Activated CD8-positive, alpha-beta T cell treated with anti-CD3 and anti-CD28 coated beads for 36 hours (primary cell): ENCODE measurements around the gene XPNPEP2. TPM values are rescaled to one million over a fixed set of nuclear protein-coding genes. Genes with fewer than 3 reads are reported as not detected.

Experiments used
- ATAC-seq: fragments of 200-7000 bp; cut with Tn5 transposase; one replicate; pipeline ENCODE4 v1.10.0; 2021; ENCODE audit warnings: mild to moderate bottlenecking, moderate library complexity
- CTCF ChIA-PET: fragments of 350-600 bp; sonication (Branson Sonifier 250); formaldehyde crosslinking; loops from one replicate; lab custom pipeline; 2021; ENCODE audit warnings: antibody characterized with exemption; lab: Charles Lee
- POLR2A ChIA-PET: fragments of 350-600 bp; sonication (Branson Sonifier 250); formaldehyde crosslinking; loops from one replicate; lab custom pipeline; 2021; ENCODE audit warnings: antibody characterized with exemption; lab: Charles Lee
- DNase-seq: peaks from one replicate; pipeline ENCODE4 v3.0.0-alpha.2; 2020
- H3K27ac Mint-ChIP-seq: one replicate; pipeline ENCODE4 v1.8.0; 2021; ENCODE audit warnings: mild to moderate bottlenecking, mixed read lengths
- H3K27me3 Mint-ChIP-seq: one replicate; pipeline ENCODE4 v1.8.0; 2021; ENCODE audit warnings: mixed read lengths
- H3K36me3 Mint-ChIP-seq: one replicate; pipeline ENCODE4 v1.8.0; 2021; ENCODE audit warnings: low read depth, mixed read lengths
- H3K4me1 Mint-ChIP-seq: one replicate; pipeline ENCODE4 v1.8.0; 2021; ENCODE audit warnings: low read depth, mixed read lengths
- H3K4me3 Mint-ChIP-seq: one replicate; pipeline ENCODE4 v1.8.0; 2021; ENCODE audit warnings: mild to moderate bottlenecking, moderate library complexity, mixed read lengths
- H3K9me3 Mint-ChIP-seq: one replicate; pipeline ENCODE4 v1.8.0; 2021; ENCODE audit warnings: mixed read lengths
- CTCF ChIP-seq: fragments of 200-600 bp; IDR thresholded peaks from one replicate; pipeline ENCODE4 v1.8.0; 2022; ENCODE audit warnings: antibody characterized with exemption, mild to moderate bottlenecking
- intact Hi-C: fragments of 100-400 bp; cut with micrococcal nuclease; formaldehyde crosslinking; loops from one replicate; pipeline ENCODE4 v1.10.0; 2022
- total RNA-seq, 2 experiments: library from RNA; stranded (reverse); gene quantifications; one replicate each; pipeline ENCODE4 v1.2.3, GENCODE V29; 2021

The XPNPEP2 gene
- total RNA-seq, 2 experiments from 2014 or later, result 0.16 to 0.38 TPM

DNA sequence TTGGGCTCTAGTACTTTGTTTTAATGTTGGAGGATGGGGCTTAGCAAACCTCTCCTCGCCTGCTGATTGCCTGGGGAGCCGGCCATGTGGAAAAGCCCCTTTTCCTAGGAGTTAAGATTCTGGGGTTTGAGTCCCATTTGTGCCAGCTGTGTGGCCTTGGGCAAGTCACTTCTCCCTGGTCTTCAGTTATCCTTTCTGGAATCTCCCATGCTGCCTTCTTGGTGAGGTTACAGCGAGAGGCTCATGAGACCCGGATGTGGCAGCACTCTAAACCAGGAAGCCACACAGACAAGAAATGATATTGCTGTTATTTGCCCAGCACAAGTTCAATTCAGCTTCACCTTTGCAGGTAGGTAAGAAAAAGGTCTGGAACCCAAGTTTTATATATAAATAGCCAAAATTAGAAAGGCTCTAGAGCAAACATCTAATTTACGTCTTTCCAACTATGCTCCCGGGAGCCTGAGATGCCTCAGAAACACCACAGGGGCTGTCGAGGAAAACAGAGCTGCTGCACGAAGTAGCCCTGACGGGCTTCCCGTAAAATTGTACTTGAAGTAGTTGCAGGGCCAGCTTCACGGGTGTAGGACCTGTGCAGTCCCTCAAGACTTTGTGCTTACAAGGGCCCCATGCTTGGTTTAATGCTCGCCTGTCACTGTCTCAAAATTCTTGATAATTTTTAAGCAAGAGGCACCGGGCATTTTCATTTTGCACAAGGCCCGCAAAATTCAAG is 32.7 kb downstream of the XPNPEP2 start:
- peaks cover 70% of the 10 kb centered on the region for H3K4me1 Mint-ChIP-seq
- CTCF ChIA-PET, result interaction anchor here (1.5 to 2.0 kb wide), 3 partner anchors 9 to 46 kb away, joined by 3 to 6 read pairs (median 5); no protein-coding TSS in a partner anchor

DNA sequence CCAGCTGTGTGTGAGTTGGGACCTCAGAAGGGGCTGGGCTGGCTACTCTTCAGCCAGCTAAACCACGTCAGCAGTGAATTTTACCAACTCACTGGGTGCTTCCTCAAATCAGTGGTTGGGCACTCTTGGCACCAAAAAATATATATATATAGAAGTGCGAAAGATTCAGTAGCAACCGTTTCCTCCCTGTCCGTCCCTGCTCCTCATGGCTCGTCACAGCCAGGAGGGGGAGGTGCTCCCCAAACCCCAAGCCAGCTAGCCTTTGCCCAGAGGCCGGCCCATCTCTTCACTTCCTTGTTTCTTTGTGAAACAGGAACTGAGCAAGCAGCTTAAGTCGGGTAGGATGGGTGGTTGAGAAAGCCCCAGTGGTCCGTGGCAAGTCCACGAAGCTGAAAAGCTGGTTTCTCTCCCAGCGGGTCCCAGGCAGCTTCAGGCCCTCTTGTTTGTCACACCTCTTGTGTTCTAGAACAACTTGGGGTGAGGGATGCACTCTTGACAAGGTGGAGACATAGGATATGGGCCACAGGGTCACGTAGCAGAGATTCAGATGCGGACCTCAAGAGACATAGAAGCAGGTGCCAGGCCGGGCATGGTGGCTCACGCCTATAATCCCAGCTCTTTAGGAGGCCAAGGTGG is 34.1 kb downstream of the XPNPEP2 start:
- ATAC-seq (peak; percentile 26), DNase-seq (peak; percentile 64)
- no peaks in the 10 kb centered on the region for H3K27me3 Mint-ChIP-seq
- intact Hi-C loops, result no loop called here
- no peak for TF ChIP-seq CTCF
- H3K9me3 Mint-ChIP-seq, result no peaks in the 10 kb centered on the region
- peak overlapping the region; percentile 58 for H3K4me3 Mint-ChIP-seq
- ChIA-PET POLR2A (interaction anchor here (1.3 to 7.0 kb wide), 3 partner anchors 9 to 26 kb away, joined by 5 to 56 read pairs (median 16); partner anchors contain the start of gene SASH3), CTCF (interaction anchor here (1.1 to 2.0 kb wide), 5 partner anchors 10 to 47 kb away, joined by 3 to 6 read pairs (median 3); no protein-coding TSS in a partner anchor)
- peak overlapping the region; percentile 93 for H3K27ac Mint-ChIP-seq
- peaks cover 70% of the 10 kb centered on the region for H3K4me1 Mint-ChIP-seq
- H3K36me3 Mint-ChIP-seq, result peaks cover 5% of the 10 kb centered on the region

More for the DNA sequence above, 32.7 kb downstream of the XPNPEP2 start:
- DNase-seq (peak; percentile 63), ATAC-seq (no peak)
- Mint-ChIP-seq H3K4me3 (peak overlapping the region; percentile 45), H3K27ac (peak overlapping the region; percentile 93), H3K9me3 (no peaks in the 10 kb centered on the region), H3K27me3 (no peaks in the 10 kb centered on the region), H3K36me3 (peaks cover 5% of the 10 kb centered on the region)
- intact Hi-C loops, result no loop called here
- no peak for TF ChIP-seq CTCF
- POLR2A ChIA-PET, result interaction anchor here (0.6 to 7.0 kb wide), 4 partner anchors 10 to 15 kb away, joined by 3 to 56 read pairs (median 20); partner anchors contain the start of gene SASH3

DNA sequence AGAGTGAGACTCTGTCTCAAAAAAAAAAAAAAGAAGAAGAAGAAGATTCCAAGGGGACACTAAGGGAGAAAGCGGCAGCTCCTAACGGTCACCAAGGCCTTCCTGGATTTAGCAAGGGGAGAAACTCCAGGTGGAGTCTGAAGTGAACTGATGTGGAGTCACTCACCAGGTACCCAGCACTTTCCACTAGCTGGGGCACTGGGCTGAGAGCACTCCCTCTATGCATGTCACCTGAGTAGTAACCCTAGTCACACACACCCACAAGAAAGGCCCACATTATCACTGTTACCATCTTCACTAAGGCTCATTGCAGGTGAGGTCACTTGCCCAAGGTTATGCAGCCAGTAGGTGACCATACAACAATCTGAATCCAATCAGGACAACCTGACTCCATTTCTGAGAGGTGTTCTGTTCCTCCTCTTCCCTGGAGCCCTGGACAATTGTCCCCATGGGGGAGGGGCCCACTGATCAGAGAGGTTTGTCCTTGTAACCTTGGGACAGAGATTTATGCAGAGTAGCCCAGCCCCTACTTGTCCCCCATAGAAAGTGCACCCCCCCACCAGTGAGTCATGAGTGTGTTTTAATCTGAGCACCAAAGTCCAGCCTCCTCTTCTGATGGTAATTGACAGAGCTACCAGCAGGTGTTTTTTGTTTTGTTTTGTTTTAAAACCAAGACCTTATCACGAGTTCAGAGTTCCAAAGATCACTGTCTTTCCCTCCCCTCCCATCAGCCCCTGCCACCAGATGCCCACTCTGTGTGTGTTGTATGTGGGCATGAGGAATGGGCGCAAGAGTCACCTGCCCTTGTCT is 35.1 kb downstream of the XPNPEP2 start:
- intact Hi-C loops, result no loop called here
- TF ChIP-seq CTCF, result no peak
- H3K4me3 Mint-ChIP-seq, result no peak overlapping the region
- no peaks in the 10 kb centered on the region for H3K9me3 Mint-ChIP-seq
- peak overlapping the region; percentile 93 for H3K27ac Mint-ChIP-seq
- peak; percentile 69 for DNase-seq
- POLR2A ChIA-PET, result interaction anchor here (0.6 to 7.0 kb wide), 4 partner anchors 8 to 51 kb away, joined by 4 to 56 read pairs (median 10); partner anchors contain the start of gene SASH3
- peak; percentile 27 for ATAC-seq
- CTCF ChIA-PET, result interaction anchor here (1.1 kb wide), 1 partner anchor 15 kb away, joined by 3 read pairs; no protein-coding TSS in a partner anchor
- H3K36me3 Mint-ChIP-seq, result peaks cover 5% of the 10 kb centered on the region
- H3K4me1 Mint-ChIP-seq, result peaks cover 65% of the 10 kb centered on the region
- no peaks in the 10 kb centered on the region for H3K27me3 Mint-ChIP-seq

DNA sequence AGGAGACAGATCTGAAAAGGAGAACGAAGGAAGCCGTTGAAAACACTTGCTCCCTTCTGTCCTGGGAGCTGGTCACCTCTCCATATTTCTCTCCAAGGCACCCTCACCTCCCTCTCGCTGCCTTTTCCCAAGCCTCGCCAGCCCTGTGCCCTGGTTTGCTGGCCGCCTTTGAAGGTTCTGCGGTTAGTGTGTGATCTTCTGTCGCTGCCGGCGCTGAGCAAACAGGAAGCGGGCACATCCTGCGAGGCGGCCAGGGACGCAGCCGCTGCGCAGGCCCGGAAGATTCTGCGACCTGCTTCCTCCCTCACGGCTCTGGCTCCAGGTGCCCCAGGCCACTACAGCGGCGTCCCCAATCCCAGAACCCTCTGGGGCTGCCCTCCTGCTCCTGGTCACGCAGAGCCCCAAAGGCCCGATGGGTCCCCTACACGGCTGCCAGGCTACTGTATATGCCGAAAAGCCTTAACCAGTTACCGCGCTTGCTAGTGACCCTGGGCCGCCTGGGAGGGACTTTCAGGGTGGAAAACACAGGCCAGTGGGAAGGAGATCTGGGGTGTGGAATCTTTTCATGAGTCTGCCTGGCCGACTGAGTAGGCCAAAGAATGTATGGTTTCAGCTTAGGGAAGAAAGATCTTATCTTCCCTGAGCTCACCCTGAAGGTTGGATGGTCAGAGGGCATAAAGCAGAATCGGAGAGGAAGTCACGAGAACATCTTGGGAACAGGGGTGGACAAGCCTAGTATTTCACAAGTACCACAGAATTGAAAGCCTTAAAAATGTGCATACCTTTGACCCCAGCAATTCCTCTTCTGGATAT is 38.6 kb downstream of the XPNPEP2 start:
- Mint-ChIP-seq H3K4me3 (peak overlapping the region; percentile 78), H3K36me3 (peaks cover 30% of the 10 kb centered on the region), H3K4me1 (peaks cover 44% of the 10 kb centered on the region), H3K27ac (peak overlapping the region; percentile 95), H3K9me3 (no peaks in the 10 kb centered on the region), H3K27me3 (no peaks in the 10 kb centered on the region)
- TF ChIP-seq CTCF, result no peak
- POLR2A ChIA-PET, result interaction anchor here (0.6 to 5.4 kb wide), 6 partner anchors 9 to 315 kb away, joined by 3 to 19 read pairs (median 4); no protein-coding TSS in a partner anchor
- intact Hi-C loops, result no loop called here
- peak; percentile 80 for DNase-seq
- CTCF ChIA-PET, result interaction anchor here (1.0 to 1.8 kb wide), 4 partner anchors 18 to 50 kb away, joined by 3 to 8 read pairs (median 4); no protein-coding TSS in a partner anchor
- peak; percentile 17 for ATAC-seq
